ENCODE results near the gene PHLPP1.
"Not testable (repeated sequence)": the region's sequence is repeated elsewhere in the genome, so short reads cannot be mapped to it uniquely, and the experiment has no call there.

Gene PHLPP1

GRCh38 chr18:62807396-62807795, 92.1 kb downstream of the PHLPP1 start:
- DNase-seq: no peak

GRCh38 chr18:62808123-62808522, 92.8 kb downstream of the PHLPP1 start:
- DNase-seq: no peak

GRCh38 chr18:62809445-62809844, 94.1 kb downstream of the PHLPP1 start:
- DNase-seq: not testable (repeated sequence)

- DNase-seq: no peak
Observed at GRCh38 chr18:62809900-62810299, 94.6 kb downstream of the PHLPP1 start.

GRCh38 chr18:62810682-62811081, 95.3 kb downstream of the PHLPP1 start:
- no peak for DNase-seq

GRCh38 chr18:62811674-62812073, 96.3 kb downstream of the PHLPP1 start:
- DNase-seq: no peak

GRCh38 chr18:62812242-62812641, 96.9 kb downstream of the PHLPP1 start:
- DNase-seq: no peak

GRCh38 chr18:62812876-62813275, 97.5 kb downstream of the PHLPP1 start:
- no peak for DNase-seq

GRCh38 chr18:62814132-62814759, 98.9 kb downstream of the PHLPP1 start:
- DNase-seq: no peak

GRCh38 chr18:62825382-62825781, 110.0 kb downstream of the PHLPP1 start:
- DNase-seq: no peak

GRCh38 chr18:62827397-62827796, 112.1 kb downstream of the PHLPP1 start:
- DNase-seq: no peak

GRCh38 chr18:62828091-62828640, 112.8 kb downstream of the PHLPP1 start:
- no peak for DNase-seq

GRCh38 chr18:62828852-62829251, 113.5 kb downstream of the PHLPP1 start:
- no peak for DNase-seq

GRCh38 chr18:62829936-62830335, 114.6 kb downstream of the PHLPP1 start:
- DNase-seq: no peak

GRCh38 chr18:62832282-62832681, 116.9 kb downstream of the PHLPP1 start:
- DNase-seq: no peak

GRCh38 chr18:62833494-62833893, 118.2 kb downstream of the PHLPP1 start:
- DNase-seq: no peak

- no peak for DNase-seq
Observed at GRCh38 chr18:62834715-62835114, 119.4 kb downstream of the PHLPP1 start.

GRCh38 chr18:62837011-62837410, 121.7 kb downstream of the PHLPP1 start:
- DNase-seq: no peak

- DNase-seq: no peak
Observed at GRCh38 chr18:62838475-62839098, 123.2 kb downstream of the PHLPP1 start.

- no peak for DNase-seq
Observed at GRCh38 chr18:62839874-62840713, 124.8 kb downstream of the PHLPP1 start.

- no peak for DNase-seq
Observed at GRCh38 chr18:62841405-62841804, 126.1 kb downstream of the PHLPP1 start.

GRCh38 chr18:62842898-62843297, 127.6 kb downstream of the PHLPP1 start:
- no peak for DNase-seq

All from nucleus accumbens (tissue), 56 donors.